ENCODE data around the gene MED13L.

DNA sequence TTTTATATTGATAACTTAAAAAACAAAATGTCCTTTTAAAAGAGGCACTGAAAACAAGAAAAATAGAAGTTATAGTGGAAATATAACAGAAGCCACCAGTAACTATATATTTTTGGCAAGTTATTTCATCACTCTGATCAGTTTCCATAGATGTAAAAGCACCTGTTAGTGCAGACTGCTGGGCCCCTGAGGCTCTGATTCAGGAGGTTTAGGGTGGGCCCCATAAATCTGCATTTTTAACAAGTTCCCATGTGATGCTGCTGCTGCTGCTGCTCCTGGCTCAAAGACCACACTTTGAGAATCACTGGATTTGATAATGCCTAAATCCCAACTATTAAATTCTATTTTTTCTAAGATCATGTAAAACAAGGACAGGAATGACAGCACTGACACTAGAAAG lies 251.1 kb downstream of the MED13L start:
- TF ChIP-seq CTCF (IDR thresholded peaks at IDR 0.05) = no peak
- no peak for TF ChIP-seq POLR2A (IDR thresholded peaks at IDR 0.05)

All from thyroid gland (tissue), 4 donors.